OCI-LY1 (cell line): ENCODE results near the gene TSPAN5.

ENCODE experiments used
- H2AFZ ChIP-seq: fragments of 200-600 bp; sonication (generic), shearing (Covaris generic); 2 replicates; pipeline ENCODE4 v1.6.0; 2014; ENCODE audit warnings: antibody characterized with exemption, mild to moderate bottlenecking, low read length
- H3F3A ChIP-seq: fragments of 200-600 bp; sonication (generic), shearing (Covaris generic); 2 replicates; pipeline ENCODE4 v1.6.0; 2014; ENCODE audit warnings: mild to moderate bottlenecking, antibody characterized with exemption, low read length, moderate library complexity; ENCODE audit not compliant: insufficient read depth
- H3K27ac ChIP-seq: fragments of 200-600 bp; sonication (generic); 2 replicates; pipeline ENCODE4 v1.5.1; 2014; ENCODE audit warnings: low read length, mixed run types, mild to moderate bottlenecking, low read depth; ENCODE audit not compliant: poor library complexity, severe bottlenecking
- H3K27me3 ChIP-seq: fragments of 200-600 bp; sonication (generic); 2 replicates; pipeline ENCODE4 v1.6.0; 2014; ENCODE audit warnings: antibody characterized with exemption, mild to moderate bottlenecking, low read length, moderate library complexity; ENCODE audit not compliant: insufficient read depth
- H3K36me3 ChIP-seq: fragments of 200-600 bp; sonication (generic); 2 replicates; pipeline ENCODE4 v1.6.1; 2014; ENCODE audit warnings: mild to moderate bottlenecking, antibody characterized with exemption, low read length, moderate library complexity, mixed read lengths; ENCODE audit not compliant: insufficient read depth
- H3K4me1 ChIP-seq: fragments of 200-600 bp; sonication (generic); 2 replicates; pipeline ENCODE4 v1.5.1; 2014; ENCODE audit warnings: mild to moderate bottlenecking, low read length, moderate library complexity; ENCODE audit not compliant: insufficient read depth, severe bottlenecking
- H3K4me2 ChIP-seq: fragments of 200-600 bp; sonication (generic), shearing (Covaris generic); 2 replicates; pipeline ENCODE4 v1.6.1; 2014; ENCODE audit warnings: low read length
- H3K4me3 ChIP-seq: fragments of 200-600 bp; sonication (generic); 2 replicates; pipeline ENCODE4 v1.5.1; 2014; ENCODE audit warnings: low read length, low read depth, mild to moderate bottlenecking, mixed read lengths; ENCODE audit not compliant: poor library complexity, severe bottlenecking
- H3K79me2 ChIP-seq: fragments of 200-600 bp; shearing (Covaris generic); 2 replicates; pipeline ENCODE4 v1.6.1; 2016; ENCODE audit warnings: mixed run types, low read length, mixed read lengths; ENCODE audit not compliant: insufficient read depth
- H3K9ac ChIP-seq: fragments of 200-600 bp; sonication (generic), shearing (Covaris generic); 2 replicates; pipeline ENCODE4 v1.6.1; 2014; ENCODE audit warnings: mild to moderate bottlenecking, low read length, mixed read lengths
- H3K9me2 ChIP-seq: fragments of 200-600 bp; sonication (generic), shearing (Covaris generic); 2 replicates; pipeline ENCODE4 v1.6.1; 2014; ENCODE audit warnings: low read depth, mild to moderate bottlenecking, low read length, mixed read lengths
- H3K9me3 ChIP-seq: fragments of 200-600 bp; shearing (Covaris generic); 2 replicates; pipeline ENCODE4 v1.6.1; 2014; ENCODE audit warnings: low read length, mixed read lengths
- H4K20me1 ChIP-seq: fragments of 200-600 bp; sonication (generic), shearing (Covaris generic); 2 replicates; pipeline ENCODE4 v1.6.0; 2016; ENCODE audit warnings: mild to moderate bottlenecking, low read length; ENCODE audit not compliant: insufficient read depth
- EZH2 ChIP-seq: fragments of 200-600 bp; sonication (generic), shearing (Covaris generic); IDR thresholded peaks from 2 replicates; pipeline ENCODE4 v1.8.0; 2017; ENCODE audit warnings: borderline replicate concordance, mixed run types, mild to moderate bottlenecking, antibody characterized with exemption, low read length, moderate library complexity, mixed read lengths
- TF ChIP-seq, protein P1 (sequence below): fragments of 200-600 bp; sonication (generic), shearing (Covaris generic); IDR thresholded peaks from 2 replicates; pipeline ENCODE4 v1.5.1; 2017; ENCODE audit warnings: mild to moderate bottlenecking, antibody characterized with exemption, low read length, moderate library complexity, mixed read lengths

The TSPAN5 gene

DNA sequence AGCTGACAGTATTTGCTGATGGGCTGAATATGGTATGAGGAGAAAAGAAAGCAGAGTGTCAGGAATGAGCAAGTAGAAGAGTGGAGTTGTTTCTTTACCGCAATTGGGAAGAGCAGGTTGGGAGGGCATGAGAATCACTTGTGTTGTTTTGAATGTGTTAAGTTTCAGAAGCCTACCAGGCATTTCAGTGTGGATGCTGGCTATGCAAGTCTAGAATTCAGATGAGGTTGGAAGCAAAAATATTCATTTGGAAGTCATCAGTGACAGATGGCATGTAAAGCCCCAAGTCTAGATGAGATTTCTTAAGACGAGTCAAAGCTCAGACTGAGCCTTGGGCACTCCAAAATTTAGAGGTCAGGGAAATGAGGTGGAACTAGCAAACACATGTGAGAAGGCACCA is 156.4 kb downstream of the TSPAN5 start:
- Histone ChIP-seq H3K79me2 (no peaks in the 10 kb centered on the region), H3K9ac (no peak overlapping the region), H3K27me3 (peaks cover 1% of the 10 kb centered on the region; the same call in 1 of the 2 replicates), H3F3A (no peaks in the 10 kb centered on the region), H3K4me3 (no peak overlapping the region), H3K27ac (no peak overlapping the region), H3K9me2 (no peaks in the 10 kb centered on the region), H2AFZ (no peak overlapping the region), H3K36me3 (no peaks in the 10 kb centered on the region), H4K20me1 (no peaks in the 10 kb centered on the region), H3K9me3 (no peaks in the 10 kb centered on the region), H3K4me2 (no peak overlapping the region), H3K4me1 (no peaks in the 10 kb centered on the region)
- no peak for TF ChIP-seq EZH2
- TF ChIP-seq, protein P1, sequence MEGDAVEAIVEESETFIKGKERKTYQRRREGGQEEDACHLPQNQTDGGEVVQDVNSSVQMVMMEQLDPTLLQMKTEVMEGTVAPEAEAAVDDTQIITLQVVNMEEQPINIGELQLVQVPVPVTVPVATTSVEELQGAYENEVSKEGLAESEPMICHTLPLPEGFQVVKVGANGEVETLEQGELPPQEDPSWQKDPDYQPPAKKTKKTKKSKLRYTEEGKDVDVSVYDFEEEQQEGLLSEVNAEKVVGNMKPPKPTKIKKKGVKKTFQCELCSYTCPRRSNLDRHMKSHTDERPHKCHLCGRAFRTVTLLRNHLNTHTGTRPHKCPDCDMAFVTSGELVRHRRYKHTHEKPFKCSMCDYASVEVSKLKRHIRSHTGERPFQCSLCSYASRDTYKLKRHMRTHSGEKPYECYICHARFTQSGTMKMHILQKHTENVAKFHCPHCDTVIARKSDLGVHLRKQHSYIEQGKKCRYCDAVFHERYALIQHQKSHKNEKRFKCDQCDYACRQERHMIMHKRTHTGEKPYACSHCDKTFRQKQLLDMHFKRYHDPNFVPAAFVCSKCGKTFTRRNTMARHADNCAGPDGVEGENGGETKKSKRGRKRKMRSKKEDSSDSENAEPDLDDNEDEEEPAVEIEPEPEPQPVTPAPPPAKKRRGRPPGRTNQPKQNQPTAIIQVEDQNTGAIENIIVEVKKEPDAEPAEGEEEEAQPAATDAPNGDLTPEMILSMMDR, result no peak

DNA sequence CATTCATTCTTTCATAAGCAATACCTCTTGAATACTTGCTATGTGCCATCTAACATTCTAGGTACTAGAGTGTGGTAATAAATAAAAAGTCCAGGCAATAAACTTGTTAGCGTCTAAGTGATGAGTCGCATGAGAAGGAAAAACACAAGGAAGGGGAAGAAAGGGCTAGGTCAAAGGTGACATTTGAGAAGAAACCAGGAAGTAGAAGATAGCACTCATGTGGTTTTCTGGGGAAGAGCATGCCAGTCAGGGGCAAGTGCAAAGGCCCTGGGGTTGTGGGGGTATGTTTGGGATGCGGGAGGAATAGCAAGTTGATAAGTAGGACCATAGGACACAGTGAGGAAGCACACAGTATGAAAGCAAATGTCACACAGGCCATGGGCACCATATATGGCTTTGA is 157.0 kb downstream of the TSPAN5 start:
- Histone ChIP-seq H4K20me1 (no peaks in the 10 kb centered on the region), H2AFZ (no peak overlapping the region), H3K4me1 (no peaks in the 10 kb centered on the region), H3K79me2 (no peaks in the 10 kb centered on the region), H3K27me3 (no peaks in the 10 kb centered on the region; the same call in 1 of the 2 replicates), H3K9me2 (no peaks in the 10 kb centered on the region), H3K36me3 (no peaks in the 10 kb centered on the region), H3K9ac (no peak overlapping the region), H3F3A (no peaks in the 10 kb centered on the region), H3K4me3 (no peak overlapping the region), H3K9me3 (no peaks in the 10 kb centered on the region), H3K27ac (no peak overlapping the region), H3K4me2 (no peak overlapping the region)
- TF ChIP-seq, protein P1, result no peak
- TF ChIP-seq EZH2, result no peak

DNA sequence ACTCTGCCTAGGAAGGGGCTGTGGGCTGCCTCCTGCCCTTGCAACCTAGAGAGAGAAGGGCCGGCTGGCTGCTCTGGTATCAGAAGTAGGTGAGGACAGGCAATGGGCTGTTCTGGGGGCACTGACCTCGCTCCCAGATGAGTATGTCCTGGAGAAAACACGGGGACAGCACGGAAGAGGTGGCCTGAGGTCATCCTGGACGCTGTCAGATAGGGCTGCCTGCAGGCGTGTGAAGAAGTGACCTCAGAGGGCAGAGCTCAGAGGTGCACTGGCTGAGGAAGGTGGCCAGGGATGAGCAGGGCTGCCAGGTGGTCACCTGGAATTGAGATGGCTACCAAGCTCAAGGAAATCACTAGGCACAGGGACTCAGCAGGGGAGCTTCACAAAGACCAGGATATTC is 159.6 kb downstream of the TSPAN5 start:
- Histone ChIP-seq H3K9me2 (no peaks in the 10 kb centered on the region), H2AFZ (no peak overlapping the region)
- TF ChIP-seq, protein P1, result no peak

More for the DNA sequence above, 159.6 kb downstream of the TSPAN5 start:
- H3K27ac ChIP-seq, result no peak overlapping the region
- H3K4me3 ChIP-seq, result no peak overlapping the region
- no peaks in the 10 kb centered on the region for H4K20me1 ChIP-seq
- no peaks in the 10 kb centered on the region for H3K9me3 ChIP-seq
- H3K27me3 ChIP-seq, result no peaks in the 10 kb centered on the region; the same call in 1 of the 2 replicates
- H3K36me3 ChIP-seq, result no peaks in the 10 kb centered on the region
- no peaks in the 10 kb centered on the region for H3K4me1 ChIP-seq
- H3K9ac ChIP-seq, result no peak overlapping the region
- H3K79me2 ChIP-seq, result no peaks in the 10 kb centered on the region
- no peak overlapping the region for H3K4me2 ChIP-seq
- H3F3A ChIP-seq, result no peaks in the 10 kb centered on the region
